NT2/D1 (cell line): ENCODE measurements around the gene DPEP2.

Experiments used
- SUZ12 ChIP-seq: IDR thresholded peaks from 2 replicates; pipeline ENCODE4 v1.6.1; 2011; ENCODE audit not compliant: insufficient read length, insufficient read depth; ENCODE audit errors: extremely low read depth
- YY1 ChIP-seq: IDR thresholded peaks from 2 replicates; pipeline ENCODE4 v1.6.1; 2011; ENCODE audit not compliant: insufficient read length, insufficient read depth

DNA sequence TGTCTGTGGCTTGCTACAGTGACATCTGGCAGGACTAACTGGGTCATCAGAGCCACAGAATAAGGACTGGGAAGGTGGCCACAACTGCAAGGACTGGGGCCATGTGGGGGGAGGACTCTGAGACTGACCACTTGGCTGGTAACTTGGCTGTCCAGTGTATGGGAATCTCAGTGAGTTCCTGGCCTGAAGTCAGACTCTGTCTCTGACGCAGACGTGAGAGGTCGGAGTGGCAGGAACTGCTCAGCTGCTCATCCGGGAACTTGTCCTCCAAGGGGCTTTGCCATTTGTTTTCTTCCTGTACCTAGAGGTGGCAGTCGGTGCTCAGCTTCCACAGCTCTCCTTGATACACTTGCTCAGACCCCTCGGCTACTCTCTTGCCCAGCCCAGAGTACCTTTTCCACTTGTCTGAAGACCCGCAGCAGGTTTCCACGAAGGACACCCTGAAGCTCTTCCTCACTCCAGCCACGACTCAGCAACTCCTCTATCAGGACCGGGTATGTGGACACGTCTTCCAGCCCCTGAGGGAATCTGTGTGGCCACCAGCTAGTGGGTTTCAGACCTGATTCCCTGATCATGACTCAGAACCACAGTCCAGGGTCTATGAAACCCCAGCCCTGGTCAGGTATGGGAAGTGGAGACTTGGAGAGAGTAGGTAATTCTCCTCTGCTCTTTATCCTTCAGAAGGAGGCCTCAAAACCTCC lies 11.7 kb downstream of the DPEP2 start:
- TF ChIP-seq YY1 (no peak), SUZ12 (no peak)
